ENCODE results near the gene HLX.

HLX gene, protein sequence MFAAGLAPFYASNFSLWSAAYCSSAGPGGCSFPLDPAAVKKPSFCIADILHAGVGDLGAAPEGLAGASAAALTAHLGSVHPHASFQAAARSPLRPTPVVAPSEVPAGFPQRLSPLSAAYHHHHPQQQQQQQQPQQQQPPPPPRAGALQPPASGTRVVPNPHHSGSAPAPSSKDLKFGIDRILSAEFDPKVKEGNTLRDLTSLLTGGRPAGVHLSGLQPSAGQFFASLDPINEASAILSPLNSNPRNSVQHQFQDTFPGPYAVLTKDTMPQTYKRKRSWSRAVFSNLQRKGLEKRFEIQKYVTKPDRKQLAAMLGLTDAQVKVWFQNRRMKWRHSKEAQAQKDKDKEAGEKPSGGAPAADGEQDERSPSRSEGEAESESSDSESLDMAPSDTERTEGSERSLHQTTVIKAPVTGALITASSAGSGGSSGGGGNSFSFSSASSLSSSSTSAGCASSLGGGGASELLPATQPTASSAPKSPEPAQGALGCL

DNA sequence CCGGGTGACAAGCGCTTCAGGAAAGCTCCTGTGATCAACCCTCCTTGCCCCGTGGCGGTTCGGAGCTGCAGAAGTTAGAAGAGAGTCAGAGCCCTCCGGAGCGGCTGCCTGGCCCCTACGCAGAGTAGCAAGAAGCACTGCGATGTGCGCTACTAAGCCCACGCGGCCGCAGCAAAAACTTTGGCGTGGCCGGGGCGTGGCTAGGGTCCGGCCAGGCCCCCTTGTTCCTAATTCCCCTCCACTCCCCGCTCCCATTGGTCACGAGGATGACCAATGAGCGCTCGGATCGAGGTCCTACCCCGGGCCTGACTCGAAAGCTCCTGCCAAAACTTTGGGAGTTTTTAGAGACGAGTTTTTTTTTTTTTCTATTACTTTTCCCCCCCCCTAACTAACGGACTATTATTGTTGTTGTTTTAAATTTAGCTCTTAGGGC is at the start of gene HLX:
Gene HLX (plus strand): TSS at position 368 of the 433 bp plus-strand sequence. CDS start 415 bp downstream, outside the sequence.
- peak; percentile 87 for TF ChIP-seq MYC (IDR thresholded peaks at IDR 0.05; ENCODE audit: low read depth, low read length)
- TF ChIP-seq, protein P1, sequence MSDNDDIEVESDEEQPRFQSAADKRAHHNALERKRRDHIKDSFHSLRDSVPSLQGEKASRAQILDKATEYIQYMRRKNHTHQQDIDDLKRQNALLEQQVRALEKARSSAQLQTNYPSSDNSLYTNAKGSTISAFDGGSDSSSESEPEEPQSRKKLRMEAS (IDR thresholded peaks at IDR 0.05; ENCODE audit: low read depth, low read length) = peak; percentile 54
- TF ChIP-seq POLR2A (IDR thresholded peaks at IDR 0.05; ENCODE audit: extremely low read depth, insufficient read length) = peak; percentile 61
- TF ChIP-seq, protein P2, sequence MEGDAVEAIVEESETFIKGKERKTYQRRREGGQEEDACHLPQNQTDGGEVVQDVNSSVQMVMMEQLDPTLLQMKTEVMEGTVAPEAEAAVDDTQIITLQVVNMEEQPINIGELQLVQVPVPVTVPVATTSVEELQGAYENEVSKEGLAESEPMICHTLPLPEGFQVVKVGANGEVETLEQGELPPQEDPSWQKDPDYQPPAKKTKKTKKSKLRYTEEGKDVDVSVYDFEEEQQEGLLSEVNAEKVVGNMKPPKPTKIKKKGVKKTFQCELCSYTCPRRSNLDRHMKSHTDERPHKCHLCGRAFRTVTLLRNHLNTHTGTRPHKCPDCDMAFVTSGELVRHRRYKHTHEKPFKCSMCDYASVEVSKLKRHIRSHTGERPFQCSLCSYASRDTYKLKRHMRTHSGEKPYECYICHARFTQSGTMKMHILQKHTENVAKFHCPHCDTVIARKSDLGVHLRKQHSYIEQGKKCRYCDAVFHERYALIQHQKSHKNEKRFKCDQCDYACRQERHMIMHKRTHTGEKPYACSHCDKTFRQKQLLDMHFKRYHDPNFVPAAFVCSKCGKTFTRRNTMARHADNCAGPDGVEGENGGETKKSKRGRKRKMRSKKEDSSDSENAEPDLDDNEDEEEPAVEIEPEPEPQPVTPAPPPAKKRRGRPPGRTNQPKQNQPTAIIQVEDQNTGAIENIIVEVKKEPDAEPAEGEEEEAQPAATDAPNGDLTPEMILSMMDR (IDR thresholded peaks at IDR 0.05; ENCODE audit: low read depth, low read length) = no peak
- H3K4me3 ChIP-seq (ENCODE audit: low read depth, low read length) = peak within 1 kb of the TSS; percentile 73
- peak; percentile 95 for DNase-seq (ENCODE audit: low read depth)

DNA sequence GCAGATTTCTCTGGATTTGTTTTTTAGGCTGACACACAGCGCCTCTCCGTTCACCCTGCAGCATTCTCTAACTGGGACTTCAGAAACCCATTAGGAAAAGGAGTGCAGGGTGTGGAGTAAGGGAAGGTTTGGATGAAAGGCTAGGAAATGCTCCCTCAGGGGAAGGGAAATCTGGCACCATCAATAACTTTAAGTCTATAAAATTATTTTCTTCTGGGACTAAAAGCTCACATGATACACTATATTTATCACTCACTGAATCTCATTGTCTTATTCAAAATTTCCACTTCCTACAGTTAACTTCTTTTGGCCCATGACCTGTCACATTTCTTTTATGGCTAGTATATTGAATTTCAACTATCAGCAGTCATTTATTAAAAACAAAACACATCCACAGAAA is 45.8 kb upstream of the HLX start:
- no peak for DNase-seq (ENCODE audit: low read depth)
- H3K4me3 ChIP-seq (ENCODE audit: low read depth, low read length) = no peak overlapping the region
- TF ChIP-seq, protein P1 (IDR thresholded peaks at IDR 0.05; ENCODE audit: low read depth, low read length) = no peak
- TF ChIP-seq, protein P2 (IDR thresholded peaks at IDR 0.05; ENCODE audit: low read depth, low read length) = no peak
- TF ChIP-seq POLR2A (IDR thresholded peaks at IDR 0.05; ENCODE audit: extremely low read depth, insufficient read length) = no peak

DNA sequence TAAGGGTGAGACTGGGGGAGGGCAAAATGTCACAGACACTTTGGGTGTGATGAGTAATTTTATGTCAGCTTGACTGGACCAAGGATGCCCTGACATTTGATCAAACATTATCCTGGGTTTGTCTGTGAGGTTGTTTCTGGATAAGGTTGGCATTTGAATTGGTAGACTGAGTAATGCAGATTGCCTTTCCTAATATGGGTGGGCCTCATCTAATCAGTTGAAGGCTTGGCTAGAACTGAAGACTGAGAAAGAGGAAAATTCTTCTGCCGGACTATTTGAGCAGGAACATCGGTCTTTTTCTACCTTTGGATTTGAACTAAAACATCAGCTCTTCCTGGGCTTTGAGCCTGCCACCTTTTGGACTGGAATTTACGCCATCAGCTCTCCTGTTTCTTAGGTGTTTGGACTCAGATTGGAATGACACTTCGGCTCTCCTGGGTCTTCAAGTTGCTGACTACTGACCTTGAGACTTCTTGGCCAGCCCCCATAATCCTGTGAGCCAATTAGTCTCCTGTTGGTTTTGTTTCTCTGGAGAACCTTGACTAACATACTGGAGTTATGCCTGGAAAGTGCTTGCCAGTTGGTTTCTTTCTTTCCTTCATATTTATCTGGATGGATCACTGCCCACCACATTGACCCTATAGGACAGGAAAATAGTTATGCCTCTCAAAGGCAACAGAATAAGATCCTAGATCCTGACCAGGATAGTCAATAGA is 44.9 kb upstream of the HLX start:
- no peak for DNase-seq (ENCODE audit: low read depth)
- H3K4me3 ChIP-seq (ENCODE audit: low read depth, low read length) = no peak overlapping the region
- TF ChIP-seq MYC (IDR thresholded peaks at IDR 0.05; ENCODE audit: low read depth, low read length) (no peak), POLR2A (IDR thresholded peaks at IDR 0.05; ENCODE audit: extremely low read depth, insufficient read length) (no peak)
- TF ChIP-seq, protein P2 (IDR thresholded peaks at IDR 0.05; ENCODE audit: low read depth, low read length) = no peak
- TF ChIP-seq, protein P1 (IDR thresholded peaks at IDR 0.05; ENCODE audit: low read depth, low read length) = no peak

DNA sequence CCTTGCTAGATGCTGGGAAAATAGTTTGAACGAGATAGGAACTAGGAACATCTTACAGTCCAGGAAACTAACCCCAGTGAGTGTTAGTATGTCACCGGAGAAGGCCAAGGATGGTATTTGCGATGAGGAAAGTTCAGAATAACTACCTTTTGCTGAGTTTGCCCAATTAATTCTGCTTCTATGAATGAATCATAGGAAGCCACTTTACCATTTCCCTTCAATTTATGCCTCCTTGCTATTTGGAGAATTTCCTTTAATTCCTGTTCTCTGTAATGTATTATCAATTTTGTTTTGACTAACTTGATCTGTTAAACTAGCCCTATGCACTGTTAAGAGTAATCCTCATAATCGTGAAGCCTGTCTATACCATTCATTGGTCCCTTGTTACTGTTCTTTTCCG is 40.7 kb upstream of the HLX start:
- TF ChIP-seq, protein P2 (IDR thresholded peaks at IDR 0.05; ENCODE audit: low read depth, low read length) = no peak
- TF ChIP-seq MYC (IDR thresholded peaks at IDR 0.05; ENCODE audit: low read depth, low read length) = no peak
- no peak for TF ChIP-seq POLR2A (IDR thresholded peaks at IDR 0.05; ENCODE audit: extremely low read depth, insufficient read length)
- TF ChIP-seq, protein P1 (IDR thresholded peaks at IDR 0.05; ENCODE audit: low read depth, low read length) = no peak
- DNase-seq (ENCODE audit: low read depth) = no peak
- H3K4me3 ChIP-seq (ENCODE audit: low read depth, low read length) = no peak overlapping the region

DNA sequence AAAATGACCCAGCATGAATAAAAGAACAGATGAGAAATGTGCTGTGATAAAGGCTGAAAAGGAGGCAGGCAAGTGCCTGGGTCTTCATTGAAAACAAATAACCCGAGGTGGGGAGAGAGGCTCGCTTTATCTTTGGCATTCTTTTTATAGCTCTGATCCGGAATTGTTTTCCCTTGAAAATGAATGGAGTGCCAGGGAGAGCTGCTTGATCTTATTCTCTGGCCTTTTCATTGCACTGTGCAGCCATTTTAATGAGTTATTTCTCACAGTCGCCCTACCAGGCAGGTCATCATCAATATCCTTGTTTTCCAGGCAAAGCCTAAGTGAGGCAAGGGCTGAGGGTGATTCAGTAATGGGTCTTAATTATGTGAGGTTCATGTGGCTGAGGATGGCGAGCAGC is 39.8 kb upstream of the HLX start:
- no peak for DNase-seq (ENCODE audit: low read depth)
- TF ChIP-seq, protein P2 (IDR thresholded peaks at IDR 0.05; ENCODE audit: low read depth, low read length) = no peak
- H3K4me3 ChIP-seq (ENCODE audit: low read depth, low read length) = no peak overlapping the region

Data from NB4 (cell line).